GM12878 (cell line): ENCODE data around the gene MT1B. TPM values are rescaled to one million over a fixed set of nuclear protein-coding genes. Genes with fewer than 3 reads are reported as not detected.

ENCODE experiments used
- ATAC-seq: fragments of 200-7000 bp; cut with Tn5 transposase; 3 replicates; pipeline ENCODE4 v1.9.1; 2020; ENCODE audit warnings: mild to moderate bottlenecking, moderate library complexity
- BruUV-seq: library from RNA; stranded (reverse); fragments of 400-500 nt; replicated peaks from 2 replicates; lab custom pipeline; 2021; lab: Mats Ljungman, UMichigan
- CTCF ChIA-PET: fragments of 300-600 bp; sonication (Branson Sonifier 250); formaldehyde crosslinking; extraction: SDS; loops from one replicate; lab custom pipeline; 2021; ENCODE audit warnings: inconsistent platforms; lab: Yijun Ruan, JAX
- POLR2A ChIA-PET: fragments of 350-600 bp; formaldehyde crosslinking; extraction: SDS; loops from one replicate; lab custom pipeline; 2021; ENCODE audit warnings: inconsistent platforms; lab: Charles Lee
- RAD21 ChIA-PET: fragments of 300-600 bp; sonication (Branson Sonifier 250); formaldehyde crosslinking; loops from one replicate; lab custom pipeline; 2023; ENCODE audit warnings: antibody characterized with exemption; ENCODE audit not compliant: unreplicated experiment; lab: Charles Lee
- SMC1A ChIA-PET: fragments of 300-600 bp; sonication (Branson Sonifier 250); formaldehyde crosslinking; loops from one replicate; lab custom pipeline; 2023; ENCODE audit not compliant: unreplicated experiment, uncharacterized antibody; lab: Charles Lee
- DNase-seq: peaks from one replicate; pipeline ENCODE4 v3.0.0-alpha.2; 2011; ENCODE audit warnings: low read depth, low spot score
- FAIRE-seq: peaks from 3 replicates; lab custom pipeline; 2011; peaks lifted over from hg19 to GRCh38; lab: Jason Lieb, UNC
- H2AFZ ChIP-seq: 2 replicates; pipeline ENCODE4 v1.6.0; 2011; ENCODE audit warnings: low read depth, low read length, control low read depth; ENCODE audit not compliant: control insufficient read depth
- H3K27ac ChIP-seq: 2 replicates; pipeline ENCODE4 v1.5.1; 2011; ENCODE audit warnings: control low read depth; ENCODE audit not compliant: control insufficient read depth, insufficient read depth
- H3K27me3 ChIP-seq, 2 experiments: replicated peaks in 1 of 2; 2 replicates each; pipeline versions ENCODE4 v1.6.0 to v1.6.1; 2011; ENCODE audit warnings: low read length in 1 of 2; ENCODE audit not compliant: control insufficient read depth in 2 of 2, insufficient read depth in 2 of 2
- H3K36me3 ChIP-seq, 2 experiments: 2 replicates each; pipeline ENCODE4 v1.5.1; 2011; ENCODE audit warnings: low read length in 1 of 2; ENCODE audit not compliant: control insufficient read depth in 2 of 2, insufficient read depth in 2 of 2
- H3K4me1 ChIP-seq: 2 replicates; pipeline ENCODE4 v1.6.1; 2011; ENCODE audit warnings: mild to moderate bottlenecking, low read length, moderate library complexity, mixed read lengths; ENCODE audit not compliant: control insufficient read depth, insufficient read depth
- H3K4me2 ChIP-seq: 2 replicates; pipeline ENCODE4 v1.6.0; 2011; ENCODE audit warnings: control low read depth; ENCODE audit not compliant: control insufficient read depth, insufficient read depth
- H3K4me3 ChIP-seq: fragments of 200-600 bp; sonication (generic); 2 replicates; pipeline ENCODE4 v1.5.1; 2016
- H3K79me2 ChIP-seq: 2 replicates; pipeline ENCODE4 v1.6.0; 2011; ENCODE audit warnings: low read length; ENCODE audit not compliant: control insufficient read depth, insufficient read depth
- H3K9ac ChIP-seq: 2 replicates; pipeline ENCODE4 v1.8.0; 2011; ENCODE audit warnings: low read length, control low read depth, mixed read lengths; ENCODE audit not compliant: control insufficient read depth, insufficient read depth
- H3K9me3 ChIP-seq: replicated peaks from 3 replicates; pipeline ENCODE4 v1.5.1; 2011; ENCODE audit warnings: mild to moderate bottlenecking, low read length; ENCODE audit not compliant: control insufficient read depth, insufficient read depth
- H4K20me1 ChIP-seq: 2 replicates; pipeline ENCODE4 v1.6.0; 2011; ENCODE audit not compliant: control insufficient read depth, insufficient read depth
- BRCA1 ChIP-seq: IDR thresholded peaks from 2 replicates; pipeline ENCODE4 v1.6.1; 2011; ENCODE audit warnings: low read depth, low read length, improper control_type of control experiment
- EZH2 ChIP-seq: IDR thresholded peaks from 2 replicates; pipeline ENCODE4 v1.6.1; 2012; ENCODE audit warnings: low read depth, mild to moderate bottlenecking, control low read depth, inconsistent platforms, low read length, borderline replicate concordance; ENCODE audit not compliant: control insufficient read depth
- FOXM1 ChIP-seq: IDR thresholded peaks from 2 replicates; pipeline ENCODE4 v1.6.1; 2012; ENCODE audit warnings: low read depth, mild to moderate bottlenecking, inconsistent platforms, low read length, moderate library complexity
- RFX5 ChIP-seq: IDR thresholded peaks from 2 replicates; pipeline ENCODE4 v1.6.1; 2011; ENCODE audit warnings: low read depth, low read length, improper control_type of control experiment
- WGBS: methylation state at CpG from one replicate; pipeline ENCODE4 v1.1.6; 2016; ENCODE audit warnings: low lambda C conversion rate; ENCODE audit not compliant: insufficient replicate concordance, insufficient coverage; ENCODE audit errors: missing lambda C conversion rate; 5-methylcytosine and 5-hydroxymethylcytosine counted together
- in situ Hi-C: fragments of 300-500 bp; cut with MboI; formaldehyde crosslinking; loops from 9 replicates; pipeline ENCODE4 v1.14.3; 2018; ENCODE audit warnings: mixed read lengths
- intact Hi-C: fragments of 100-400 bp; cut with micrococcal nuclease; formaldehyde crosslinking; loops from one replicate; pipeline ENCODE4 v1.14.2; 2022; ENCODE audit not compliant: unreplicated experiment
- polyA plus RNA-seq, 11 experiments: library from polyadenylated mRNA; depleted of rRNA in 4 of 11; unstranded in 6 of 11; stranded (reverse) in 5 of 11; fragments of >200 nt; fragmentation: Nextera tagmentation in 4 of 11; fragmentation: Illumina TruSeq in 1 of 11; extraction: Ambion mirVana in 4 of 11; extraction: Trizol in 1 of 11; gene quantifications; 1 replicate in 1 of 11; 2 replicates in 10 of 11; pipeline versions ENCODE4 v1.2.1 to v1.2.3, GENCODE V29; 2011 to 2016; ENCODE audit warnings: inconsistent platforms in 2 of 11, missing spikeins in 2 of 11, low read depth in 1 of 11
- total RNA-seq, 4 experiments: library from RNA; depleted of rRNA in 3 of 4; stranded (reverse); fragments of >200 nt in 3 of 4; fragmentation: Illumina TruSeq in 1 of 4; extraction: Trizol in 1 of 4; gene quantifications; 2 replicates each; pipeline versions ENCODE4 v1.2.1 to v1.2.3, GENCODE V29; 2013 to 2021
- TF ChIP-seq, protein P1 (sequence below): fragments of 450-650 bp; IDR thresholded peaks from 2 replicates; pipeline ENCODE4 v1.6.1; 2017; ENCODE audit warnings: borderline replicate concordance
- TF ChIP-seq, protein P2 (sequence below): fragments of 450-650 bp; IDR thresholded peaks from 2 replicates; pipeline ENCODE4 v1.6.1; 2016; ENCODE audit warnings: mild to moderate bottlenecking
- TF ChIP-seq, protein P3 (sequence below): IDR thresholded peaks from 2 replicates; pipeline ENCODE4 v1.6.1; 2012; ENCODE audit warnings: mild to moderate bottlenecking, low read depth, low read length

The MT1B gene
- total and polyA plus RNA-seq, 10 of the 15 experiments (the other 5 are each of a cell fraction or from before 2014, with no cell fraction given): not detected

DNA sequence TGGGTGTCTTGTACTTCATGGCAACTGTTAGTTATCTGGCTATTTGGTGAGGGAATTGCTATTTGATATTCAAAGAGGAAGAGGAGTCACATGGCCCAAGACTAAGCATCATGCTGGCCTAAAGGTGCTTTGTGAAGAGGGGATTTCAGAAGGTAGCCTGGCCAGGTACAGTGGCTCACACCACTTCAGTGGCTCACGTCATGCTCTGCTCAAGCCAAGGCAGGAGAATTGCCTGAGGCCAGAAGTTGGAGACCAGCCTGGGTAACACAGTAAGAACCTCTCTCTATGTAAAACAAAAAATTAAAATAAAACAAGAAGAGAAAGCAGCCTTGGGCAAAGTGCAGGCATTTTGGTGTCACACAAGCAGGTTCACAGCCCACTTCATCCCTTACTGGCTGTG, 6.4 kb upstream of the MT1B start:
- ChIA-PET CTCF (no interaction called here), SMC1A (no interaction called here)
- Histone ChIP-seq H3K4me3 (no peak overlapping the region), H3K9ac (no peak overlapping the region), H3K27me3 (peaks cover 5 to 25% of the 10 kb centered on the region in 2 experiments; a peak in 3 of 4 replicates), H2AFZ (no peak overlapping the region), H4K20me1 (no peaks in the 10 kb centered on the region)
- intact Hi-C loops: no loop called here
- DNase-seq: no peak
- TF ChIP-seq FOXM1 (no peak), EZH2 (no peak)
- TF ChIP-seq, protein P1, sequence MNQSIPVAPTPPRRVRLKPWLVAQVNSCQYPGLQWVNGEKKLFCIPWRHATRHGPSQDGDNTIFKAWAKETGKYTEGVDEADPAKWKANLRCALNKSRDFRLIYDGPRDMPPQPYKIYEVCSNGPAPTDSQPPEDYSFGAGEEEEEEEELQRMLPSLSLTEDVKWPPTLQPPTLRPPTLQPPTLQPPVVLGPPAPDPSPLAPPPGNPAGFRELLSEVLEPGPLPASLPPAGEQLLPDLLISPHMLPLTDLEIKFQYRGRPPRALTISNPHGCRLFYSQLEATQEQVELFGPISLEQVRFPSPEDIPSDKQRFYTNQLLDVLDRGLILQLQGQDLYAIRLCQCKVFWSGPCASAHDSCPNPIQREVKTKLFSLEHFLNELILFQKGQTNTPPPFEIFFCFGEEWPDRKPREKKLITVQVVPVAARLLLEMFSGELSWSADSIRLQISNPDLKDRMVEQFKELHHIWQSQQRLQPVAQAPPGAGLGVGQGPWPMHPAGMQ: no peak
- TF ChIP-seq, all 136 proteins: peak for 0
- Histone ChIP-seq H3K79me2 (no peaks in the 10 kb centered on the region), H3K27ac (no peak overlapping the region), H3K4me2 (no peak overlapping the region), H3K4me1 (no peaks in the 10 kb centered on the region), H3K9me3 (no peaks in the 10 kb centered on the region), H3K36me3 (no peaks in the 10 kb centered on the region)
- POLR2A ChIA-PET: no interaction called here
- BruUV-seq: no TSS peak
- in situ Hi-C loops: no loop called here
- WGBS: 0% methylated on average over 1 of the region's 1 CpG
- RAD21 ChIA-PET: no interaction called here
- FAIRE-seq (no peak), ATAC-seq (no peak)

DNA sequence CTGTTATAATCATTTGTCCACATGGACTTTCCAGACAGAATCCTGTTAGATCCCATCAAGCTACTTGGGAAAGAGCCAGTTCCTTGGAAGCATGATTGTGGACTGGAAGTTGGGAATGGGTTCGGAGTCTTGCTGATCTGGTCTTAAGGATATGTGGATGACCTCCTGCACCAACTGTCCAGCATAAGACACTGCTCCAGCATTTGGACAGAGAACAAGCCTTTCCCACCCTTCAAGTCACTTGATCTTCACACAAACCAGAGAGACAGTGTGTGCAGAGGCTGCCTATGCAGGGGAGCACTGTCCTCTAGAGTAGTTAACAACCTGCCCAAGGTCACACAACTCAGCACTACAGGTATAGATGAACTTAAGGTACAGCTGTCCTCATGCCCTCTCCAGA, 5.8 kb upstream of the MT1B start:
- RAD21 ChIA-PET: no interaction called here
- in situ Hi-C loops (no loop called here), intact Hi-C loops (no loop called here)
- POLR2A ChIA-PET: no interaction called here
- H3K9me3 ChIP-seq: no peaks in the 10 kb centered on the region
- SMC1A ChIA-PET: interaction anchor here (0.9 kb wide), 1 partner anchor 44 kb away, joined by 3 read pairs; no protein-coding TSS in a partner anchor
- H3K4me2 ChIP-seq: no peak overlapping the region
- no peaks in the 10 kb centered on the region for H3K79me2 ChIP-seq
- H3K36me3 ChIP-seq: no peaks in the 10 kb centered on the region
- TF ChIP-seq, protein P2, sequence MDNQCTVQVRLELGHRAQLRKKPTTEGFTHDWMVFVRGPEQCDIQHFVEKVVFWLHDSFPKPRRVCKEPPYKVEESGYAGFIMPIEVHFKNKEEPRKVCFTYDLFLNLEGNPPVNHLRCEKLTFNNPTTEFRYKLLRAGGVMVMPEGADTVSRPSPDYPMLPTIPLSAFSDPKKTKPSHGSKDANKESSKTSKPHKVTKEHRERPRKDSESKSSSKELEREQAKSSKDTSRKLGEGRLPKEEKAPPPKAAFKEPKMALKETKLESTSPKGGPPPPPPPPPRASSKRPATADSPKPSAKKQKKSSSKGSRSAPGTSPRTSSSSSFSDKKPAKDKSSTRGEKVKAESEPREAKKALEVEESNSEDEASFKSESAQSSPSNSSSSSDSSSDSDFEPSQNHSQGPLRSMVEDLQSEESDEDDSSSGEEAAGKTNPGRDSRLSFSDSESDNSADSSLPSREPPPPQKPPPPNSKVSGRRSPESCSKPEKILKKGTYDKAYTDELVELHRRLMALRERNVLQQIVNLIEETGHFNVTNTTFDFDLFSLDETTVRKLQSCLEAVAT: no peak
- TF ChIP-seq BRCA1 (no peak), RFX5 (no peak)
- TF ChIP-seq, protein P3, sequence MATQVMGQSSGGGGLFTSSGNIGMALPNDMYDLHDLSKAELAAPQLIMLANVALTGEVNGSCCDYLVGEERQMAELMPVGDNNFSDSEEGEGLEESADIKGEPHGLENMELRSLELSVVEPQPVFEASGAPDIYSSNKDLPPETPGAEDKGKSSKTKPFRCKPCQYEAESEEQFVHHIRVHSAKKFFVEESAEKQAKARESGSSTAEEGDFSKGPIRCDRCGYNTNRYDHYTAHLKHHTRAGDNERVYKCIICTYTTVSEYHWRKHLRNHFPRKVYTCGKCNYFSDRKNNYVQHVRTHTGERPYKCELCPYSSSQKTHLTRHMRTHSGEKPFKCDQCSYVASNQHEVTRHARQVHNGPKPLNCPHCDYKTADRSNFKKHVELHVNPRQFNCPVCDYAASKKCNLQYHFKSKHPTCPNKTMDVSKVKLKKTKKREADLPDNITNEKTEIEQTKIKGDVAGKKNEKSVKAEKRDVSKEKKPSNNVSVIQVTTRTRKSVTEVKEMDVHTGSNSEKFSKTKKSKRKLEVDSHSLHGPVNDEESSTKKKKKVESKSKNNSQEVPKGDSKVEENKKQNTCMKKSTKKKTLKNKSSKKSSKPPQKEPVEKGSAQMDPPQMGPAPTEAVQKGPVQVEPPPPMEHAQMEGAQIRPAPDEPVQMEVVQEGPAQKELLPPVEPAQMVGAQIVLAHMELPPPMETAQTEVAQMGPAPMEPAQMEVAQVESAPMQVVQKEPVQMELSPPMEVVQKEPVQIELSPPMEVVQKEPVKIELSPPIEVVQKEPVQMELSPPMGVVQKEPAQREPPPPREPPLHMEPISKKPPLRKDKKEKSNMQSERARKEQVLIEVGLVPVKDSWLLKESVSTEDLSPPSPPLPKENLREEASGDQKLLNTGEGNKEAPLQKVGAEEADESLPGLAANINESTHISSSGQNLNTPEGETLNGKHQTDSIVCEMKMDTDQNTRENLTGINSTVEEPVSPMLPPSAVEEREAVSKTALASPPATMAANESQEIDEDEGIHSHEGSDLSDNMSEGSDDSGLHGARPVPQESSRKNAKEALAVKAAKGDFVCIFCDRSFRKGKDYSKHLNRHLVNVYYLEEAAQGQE: peak; percentile 20; the same call in 1 of the 2 replicates
- peaks cover 5 to 25% of the 10 kb centered on the region in 2 experiments; a peak in 3 of 4 replicates for H3K27me3 ChIP-seq
- BruUV-seq: no TSS peak
- H4K20me1 ChIP-seq: no peaks in the 10 kb centered on the region
- DNase-seq (no peak), ATAC-seq (no peak), FAIRE-seq (no peak)
- no peak overlapping the region for H3K27ac ChIP-seq
- CTCF ChIA-PET: no interaction called here
- H3K4me1 ChIP-seq: no peaks in the 10 kb centered on the region
- no peak overlapping the region for H2AFZ ChIP-seq
- H3K9ac ChIP-seq: no peak overlapping the region
- WGBS: 8% methylated on average over 1 of the region's 1 CpG
- no peak overlapping the region for H3K4me3 ChIP-seq
